Measurements from ENCODE around the gene MARCHF3.

GRCh38 chr5:126995689-126996088, 34.7 kb downstream of the MARCHF3 start:
- TF ChIP-seq LEF1 (IDR thresholded peaks at IDR 0.05; ENCODE audit: borderline replicate concordance): no peak
- no peak for TF ChIP-seq ELF4 (IDR thresholded peaks at IDR 0.05)
- TF ChIP-seq BHLHE40 (IDR thresholded peaks at IDR 0.05; ENCODE audit: borderline replicate concordance): no peak
- no peak for TF ChIP-seq FOXM1 (IDR thresholded peaks at IDR 0.05; ENCODE audit: borderline replicate concordance)
- no peak for TF ChIP-seq FOXK2 (IDR thresholded peaks at IDR 0.05)
- no peak for TF ChIP-seq HDGF (IDR thresholded peaks at IDR 0.05; ENCODE audit: borderline replicate concordance)
- TF ChIP-seq ARNT (IDR thresholded peaks at IDR 0.05): no peak
- no peak for TF ChIP-seq TARDBP (IDR thresholded peaks at IDR 0.05)
- TF ChIP-seq, protein P1, sequence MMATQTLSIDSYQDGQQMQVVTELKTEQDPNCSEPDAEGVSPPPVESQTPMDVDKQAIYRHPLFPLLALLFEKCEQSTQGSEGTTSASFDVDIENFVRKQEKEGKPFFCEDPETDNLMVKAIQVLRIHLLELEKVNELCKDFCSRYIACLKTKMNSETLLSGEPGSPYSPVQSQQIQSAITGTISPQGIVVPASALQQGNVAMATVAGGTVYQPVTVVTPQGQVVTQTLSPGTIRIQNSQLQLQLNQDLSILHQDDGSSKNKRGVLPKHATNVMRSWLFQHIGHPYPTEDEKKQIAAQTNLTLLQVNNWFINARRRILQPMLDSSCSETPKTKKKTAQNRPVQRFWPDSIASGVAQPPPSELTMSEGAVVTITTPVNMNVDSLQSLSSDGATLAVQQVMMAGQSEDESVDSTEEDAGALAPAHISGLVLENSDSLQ (IDR thresholded peaks at IDR 0.05): no peak
- TF ChIP-seq NFRKB (IDR thresholded peaks at IDR 0.05): no peak
- no peak for TF ChIP-seq CTBP1 (IDR thresholded peaks at IDR 0.05; ENCODE audit: borderline replicate concordance)
